Measurements from ENCODE around the gene PAX9.

DNA sequence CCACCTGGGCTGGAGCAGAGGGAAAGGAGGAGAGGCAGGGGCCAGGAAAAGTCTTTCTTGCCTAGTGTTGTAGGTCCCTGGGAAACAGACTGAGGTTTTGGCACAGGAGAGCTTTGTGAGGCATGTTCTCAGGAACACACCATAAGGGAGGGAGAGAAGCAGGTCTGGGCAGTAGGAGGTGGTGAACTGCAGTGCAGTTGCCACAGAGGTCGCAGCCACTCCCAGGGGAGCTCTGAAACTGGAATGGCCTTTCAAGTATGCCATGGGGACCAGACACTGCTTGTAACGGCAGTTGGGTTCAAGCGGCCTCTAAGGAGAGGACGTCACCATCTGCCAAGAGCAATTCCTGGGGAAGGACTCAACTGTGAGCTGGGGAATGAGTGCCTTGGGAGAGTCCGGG lies 43.8 kb upstream of the PAX9 start:
- TF ChIP-seq ZNF384 (IDR thresholded peaks at IDR 0.05) = no peak
- TF ChIP-seq ELF4 (IDR thresholded peaks at IDR 0.05) = no peak
- TF ChIP-seq TARDBP (IDR thresholded peaks at IDR 0.05) = no peak
- no peak for TF ChIP-seq SP1 (IDR thresholded peaks at IDR 0.05)
- TF ChIP-seq, protein P1, sequence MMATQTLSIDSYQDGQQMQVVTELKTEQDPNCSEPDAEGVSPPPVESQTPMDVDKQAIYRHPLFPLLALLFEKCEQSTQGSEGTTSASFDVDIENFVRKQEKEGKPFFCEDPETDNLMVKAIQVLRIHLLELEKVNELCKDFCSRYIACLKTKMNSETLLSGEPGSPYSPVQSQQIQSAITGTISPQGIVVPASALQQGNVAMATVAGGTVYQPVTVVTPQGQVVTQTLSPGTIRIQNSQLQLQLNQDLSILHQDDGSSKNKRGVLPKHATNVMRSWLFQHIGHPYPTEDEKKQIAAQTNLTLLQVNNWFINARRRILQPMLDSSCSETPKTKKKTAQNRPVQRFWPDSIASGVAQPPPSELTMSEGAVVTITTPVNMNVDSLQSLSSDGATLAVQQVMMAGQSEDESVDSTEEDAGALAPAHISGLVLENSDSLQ (IDR thresholded peaks at IDR 0.05) = no peak
- no peak for TF ChIP-seq FOXK2 (IDR thresholded peaks at IDR 0.05)
- TF ChIP-seq L3MBTL2 (conservative IDR thresholded peaks at IDR 0.05) = no peak
- no peak for TF ChIP-seq SUZ12 (IDR thresholded peaks at IDR 0.05)
- TF ChIP-seq NFRKB (IDR thresholded peaks at IDR 0.05) = no peak
- TF ChIP-seq FOXA1 (IDR thresholded peaks at IDR 0.05) = no peak
- no peak for TF ChIP-seq BHLHE40 (IDR thresholded peaks at IDR 0.05; ENCODE audit: borderline replicate concordance)
- TF ChIP-seq LEF1 (IDR thresholded peaks at IDR 0.05; ENCODE audit: borderline replicate concordance) = no peak
- no peak for TF ChIP-seq FOXM1 (IDR thresholded peaks at IDR 0.05; ENCODE audit: borderline replicate concordance)

Measured in HEK293T (cell line).